HS-27A (cell line): ENCODE data around the gene TBC1D22A.

ENCODE experiments used
- DNase-seq: peaks from one replicate; pipeline ENCODE4 v3.0.0-alpha.2; 2012; ENCODE audit warnings: low read depth, missing footprints

The TBC1D22A gene

GRCh38 chr22:46795845-46796565 lies 33.6 kb downstream of the TBC1D22A start:
- no peak for DNase-seq

GRCh38 chr22:46796566-46797195 lies 34.2 kb downstream of the TBC1D22A start:
- no peak for DNase-seq

- DNase-seq: no peak
These were observed 34.9 kb downstream of the TBC1D22A start for GRCh38 chr22:46797355-46797754.

GRCh38 chr22:46798041-46798365 lies 35.6 kb downstream of the TBC1D22A start:
- DNase-seq: no peak

- no peak for DNase-seq
These were observed 36.2 kb downstream of the TBC1D22A start for GRCh38 chr22:46798366-46799350.

GRCh38 chr22:46799626-46800025 lies 37.2 kb downstream of the TBC1D22A start:
- no peak for DNase-seq

- no peak for DNase-seq
These were observed 37.8 kb downstream of the TBC1D22A start for GRCh38 chr22:46800102-46800857.

- no peak for DNase-seq
These were observed 38.9 kb downstream of the TBC1D22A start for GRCh38 chr22:46801331-46801811.

- no peak for DNase-seq
These were observed 39.6 kb downstream of the TBC1D22A start for GRCh38 chr22:46801826-46802607.

- DNase-seq: no peak
These were observed 40.2 kb downstream of the TBC1D22A start for GRCh38 chr22:46802608-46803027.

GRCh38 chr22:46803031-46803880 lies 40.8 kb downstream of the TBC1D22A start:
- DNase-seq: no peak

GRCh38 chr22:46803936-46804335 lies 41.5 kb downstream of the TBC1D22A start:
- no peak for DNase-seq

GRCh38 chr22:46806794-46807193 lies 44.3 kb downstream of the TBC1D22A start:
- DNase-seq: no peak

- no peak for DNase-seq
These were observed 45.0 kb downstream of the TBC1D22A start for GRCh38 chr22:46807458-46807857.

- DNase-seq: no peak
These were observed 46.9 kb downstream of the TBC1D22A start for GRCh38 chr22:46809153-46809885.

- DNase-seq: no peak
These were observed 48.7 kb downstream of the TBC1D22A start for GRCh38 chr22:46810856-46811786.

GRCh38 chr22:46812034-46812605 lies 49.7 kb downstream of the TBC1D22A start:
- no peak for DNase-seq

- DNase-seq: no peak
These were observed 50.3 kb downstream of the TBC1D22A start for GRCh38 chr22:46812788-46813187.
